Kidney (tissue), 14 donors: ENCODE results near the gene PNO1. TPM values are rescaled to one million over a fixed set of nuclear protein-coding genes. Genes with fewer than 3 reads are reported as not detected.

Source experiments
- DNase-seq, 5 donors: peaks; one replicate each; pipeline ENCODE4 v3.0.0-alpha.2; 2013 to 2020
- FAIRE-seq: peaks from 2 replicates; lab custom pipeline; 2012; peaks lifted over from hg19 to GRCh38; lab: Jason Lieb, UNC
- H3K27ac ChIP-seq, 2 donors: one replicate each; pipeline ENCODE4 v1.7.0; 2013; ENCODE audit warnings: low read depth in 2 of 2, low read length in 2 of 2, inconsistent platforms in 1 of 2
- H3K27me3 ChIP-seq: one replicate; pipeline ENCODE4 v1.7.1; 2013; ENCODE audit warnings: low read length, inconsistent platforms; ENCODE audit not compliant: control insufficient read depth, insufficient read depth
- H3K36me3 ChIP-seq, 3 donors: one replicate each; pipeline versions ENCODE4 v1.7.0 to v1.7.1; 2013; ENCODE audit warnings: low read length in 3 of 3, control low read depth in 1 of 3, inconsistent platforms in 1 of 3; ENCODE audit not compliant: insufficient read depth in 3 of 3, control insufficient read depth in 2 of 3
- H3K4me1 ChIP-seq, 3 donors: one replicate each; pipeline versions ENCODE4 v1.7.0 to v1.7.1; 2013; ENCODE audit warnings: low read length in 3 of 3, inconsistent platforms in 1 of 3, low read depth in 1 of 3; ENCODE audit not compliant: control insufficient read depth in 2 of 3, insufficient read depth in 2 of 3
- H3K4me3 ChIP-seq, 3 donors: one replicate each; pipeline versions ENCODE4 v1.7.0 to v1.8.1; 2013; ENCODE audit warnings: low read length in 3 of 3, control low read depth in 1 of 3, inconsistent platforms in 1 of 3
- H3K9ac ChIP-seq, 3 donors: one replicate each; pipeline versions ENCODE4 v1.7.0 to v1.7.1; 2013; ENCODE audit warnings: low read length in 3 of 3, control low read depth in 1 of 3, inconsistent platforms in 1 of 3
- H3K9me3 ChIP-seq, 3 donors: one replicate each; pipeline versions ENCODE4 v1.7.0 to v1.7.1; 2013; ENCODE audit warnings: low read length in 3 of 3, control low read depth in 1 of 3, inconsistent platforms in 1 of 3; ENCODE audit not compliant: control insufficient read depth in 2 of 3, insufficient read depth in 1 of 3
- intact Hi-C: fragments of 100-400 bp; cut with DNase I; formaldehyde crosslinking; loops from one replicate; pipeline ENCODE4 v1.11.1; 2022
- polyA plus RNA-seq: library from polyadenylated mRNA; stranded (reverse); fragments of 350-450 nt; fragmentation: Illumina TruSeq; extraction: RNeasy Lipid Tissue Mini Kit (QIAGEN cat#74804); gene quantifications from one replicate; pipeline ENCODE4 v1.2.3, GENCODE V29; 2014; ENCODE audit warnings: low read depth, low replicate concordance; ENCODE audit not compliant: insufficient read depth
- total RNA-seq: library from RNA; stranded (reverse); fragmentation: NEBNext Ultra II Directional; extraction: Animal tissue kit (Norgen Biotek cat#: 25700); gene quantifications from one replicate; pipeline ENCODE4 v1.2.1, GENCODE V29; 2021
- TF ChIP-seq, protein P1 (sequence below): IDR thresholded peaks from 3 replicates; pipeline ENCODE4 v1.5.1; 2012; ENCODE audit warnings: mild to moderate bottlenecking, moderate library complexity, borderline replicate concordance; ENCODE audit not compliant: insufficient read depth; ENCODE audit errors: extremely low read depth
- donor health status: control.
- donor health status: control.
- donor health status: control.
- donor health status: control.
- donor health status: control.
- donor health status: DM: yes; HTN: yes; CAD: no.
- donor health status: Normal renal cell carcinoma (clear cell type).

The PNO1 gene
- total and polyA plus RNA-seq, 2 donors from 2014 or later, result 11.3 to 13.4 TPM

- no peak for DNase-seq
- FAIRE-seq, result no peak
- Histone ChIP-seq H3K27me3 (no peaks in the 10 kb centered on the region), H3K9me3 (no peaks in the 10 kb centered on the region), H3K36me3 (peaks cover 0 to 15% (median 0%) of the 10 kb centered on the region in 3 donors), H3K9ac (no peak overlapping the region), H3K4me1 (no peaks in the 10 kb centered on the region), H3K4me3 (no peak overlapping the region), H3K27ac (no peak overlapping the region)
- intact Hi-C loops, result no loop called here
- TF ChIP-seq, protein P1, sequence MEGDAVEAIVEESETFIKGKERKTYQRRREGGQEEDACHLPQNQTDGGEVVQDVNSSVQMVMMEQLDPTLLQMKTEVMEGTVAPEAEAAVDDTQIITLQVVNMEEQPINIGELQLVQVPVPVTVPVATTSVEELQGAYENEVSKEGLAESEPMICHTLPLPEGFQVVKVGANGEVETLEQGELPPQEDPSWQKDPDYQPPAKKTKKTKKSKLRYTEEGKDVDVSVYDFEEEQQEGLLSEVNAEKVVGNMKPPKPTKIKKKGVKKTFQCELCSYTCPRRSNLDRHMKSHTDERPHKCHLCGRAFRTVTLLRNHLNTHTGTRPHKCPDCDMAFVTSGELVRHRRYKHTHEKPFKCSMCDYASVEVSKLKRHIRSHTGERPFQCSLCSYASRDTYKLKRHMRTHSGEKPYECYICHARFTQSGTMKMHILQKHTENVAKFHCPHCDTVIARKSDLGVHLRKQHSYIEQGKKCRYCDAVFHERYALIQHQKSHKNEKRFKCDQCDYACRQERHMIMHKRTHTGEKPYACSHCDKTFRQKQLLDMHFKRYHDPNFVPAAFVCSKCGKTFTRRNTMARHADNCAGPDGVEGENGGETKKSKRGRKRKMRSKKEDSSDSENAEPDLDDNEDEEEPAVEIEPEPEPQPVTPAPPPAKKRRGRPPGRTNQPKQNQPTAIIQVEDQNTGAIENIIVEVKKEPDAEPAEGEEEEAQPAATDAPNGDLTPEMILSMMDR, result no peak
Observed at GRCh38 chr2:68134120-68134519, 23.6 kb upstream of the PNO1 start.

GRCh38 chr2:68134554-68134953, 23.1 kb upstream of the PNO1 start:
- Histone ChIP-seq H3K9ac (no peak overlapping the region), H3K4me1 (no peaks in the 10 kb centered on the region), H3K27me3 (no peaks in the 10 kb centered on the region), H3K4me3 (no peak overlapping the region), H3K9me3 (no peaks in the 10 kb centered on the region), H3K36me3 (peaks cover 0 to 15% (median 0%) of the 10 kb centered on the region in 3 donors), H3K27ac (no peak overlapping the region)
- DNase-seq (no peak), FAIRE-seq (no peak)
- intact Hi-C loops, result no loop called here
- TF ChIP-seq, protein P1, result no peak

DNA sequence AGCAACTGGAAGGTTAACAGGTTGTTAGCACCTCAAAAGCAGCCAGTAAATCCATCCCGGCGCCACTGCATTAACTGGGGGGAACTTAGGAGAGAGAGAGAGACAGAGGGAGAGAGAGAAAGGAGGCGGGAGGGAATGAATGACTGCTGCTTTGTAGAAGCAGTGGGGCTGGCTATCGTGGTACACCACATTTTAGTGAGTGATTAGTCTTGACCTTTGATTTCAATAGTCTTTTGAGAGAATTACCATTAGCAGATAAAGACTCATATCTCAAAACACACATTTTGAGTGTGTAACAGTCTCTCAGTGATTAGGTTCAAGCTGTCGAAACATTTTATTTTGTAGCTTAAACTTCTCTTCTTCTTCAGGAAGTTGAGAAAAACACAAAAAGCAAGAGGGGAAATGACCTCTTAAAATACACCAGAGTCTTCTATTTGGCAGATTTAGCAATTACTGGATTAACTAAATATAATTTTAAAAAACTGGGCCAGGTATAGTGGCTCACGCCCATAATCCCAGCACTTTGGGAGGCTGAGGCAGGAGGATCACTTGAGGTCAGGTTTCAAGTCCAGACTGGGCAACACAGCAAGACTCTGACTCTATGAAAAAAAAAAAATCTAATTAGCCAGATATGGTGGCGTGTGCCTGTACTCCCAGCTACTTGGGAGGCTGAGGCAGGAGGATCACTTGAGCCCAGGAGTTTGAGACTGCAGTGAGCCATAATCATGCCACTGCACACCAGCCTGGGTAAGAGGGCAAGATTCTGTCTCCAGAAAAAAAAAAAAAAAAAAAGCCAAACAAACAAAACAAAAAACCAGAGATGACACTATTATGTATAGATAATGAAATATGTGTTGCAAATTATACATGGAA, 22.0 kb upstream of the PNO1 start:
- no peak for FAIRE-seq
- Histone ChIP-seq H3K27me3 (no peaks in the 10 kb centered on the region), H3K9me3 (no peaks in the 10 kb centered on the region), H3K36me3 (peaks cover 0 to 12% (median 0%) of the 10 kb centered on the region in 3 donors), H3K4me3 (no peak overlapping the region), H3K9ac (no peak overlapping the region), H3K4me1 (no peaks in the 10 kb centered on the region), H3K27ac (no peak overlapping the region)
- intact Hi-C loops, result no loop called here
- no peak for DNase-seq
- TF ChIP-seq, protein P1, result no peak
